AG09309 (cell line): ENCODE results near the gene EPG5.

Source experiments
- DNase-seq: peaks from one replicate; pipeline ENCODE4 v3.0.0-alpha.2; 2010; ENCODE audit warnings: low read depth
- H3K4me3 ChIP-seq: 2 replicates; pipeline ENCODE4 v1.5.1; 2011; ENCODE audit warnings: mild to moderate bottlenecking, low read depth, low read length, moderate library complexity; ENCODE audit not compliant: control insufficient read depth
- CTCF ChIP-seq: IDR thresholded peaks from 2 replicates; pipeline ENCODE4 v1.5.1; 2011; ENCODE audit warnings: mild to moderate bottlenecking, low read depth, low read length, inconsistent platforms; ENCODE audit not compliant: insufficient read depth, control insufficient read depth; ENCODE audit errors: missing control alignments

EPG5 gene

GRCh38 chr18:45926691-45927090, 40.4 kb downstream of the EPG5 start:
- DNase-seq: no peak
- no peak for TF ChIP-seq CTCF
- H3K4me3 ChIP-seq: no peak overlapping the region

DNA sequence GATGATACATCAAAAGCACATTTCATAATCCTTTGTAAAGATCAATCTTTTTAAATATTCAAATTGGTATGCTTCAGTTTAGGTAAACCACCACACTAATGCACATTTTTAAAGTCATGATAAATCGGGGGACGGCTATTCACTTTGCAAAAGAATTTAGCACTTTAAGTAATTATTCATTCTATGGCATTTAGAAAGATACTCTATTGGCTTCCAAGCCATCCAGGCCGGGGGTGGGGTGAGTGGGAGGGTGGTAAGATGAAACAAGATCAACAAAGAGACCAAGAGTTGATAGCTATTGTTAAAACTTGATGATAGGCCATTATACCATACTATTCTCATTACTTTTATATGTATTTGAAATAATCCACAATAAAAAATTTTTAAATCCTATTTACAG, 41.0 kb downstream of the EPG5 start:
- DNase-seq: no peak
- no peak overlapping the region for H3K4me3 ChIP-seq
- TF ChIP-seq CTCF: no peak

- no peak overlapping the region for H3K4me3 ChIP-seq
- TF ChIP-seq CTCF: no peak
- DNase-seq: no peak
Observed at GRCh38 chr18:45923138-45923537, 44.0 kb downstream of the EPG5 start.

DNA sequence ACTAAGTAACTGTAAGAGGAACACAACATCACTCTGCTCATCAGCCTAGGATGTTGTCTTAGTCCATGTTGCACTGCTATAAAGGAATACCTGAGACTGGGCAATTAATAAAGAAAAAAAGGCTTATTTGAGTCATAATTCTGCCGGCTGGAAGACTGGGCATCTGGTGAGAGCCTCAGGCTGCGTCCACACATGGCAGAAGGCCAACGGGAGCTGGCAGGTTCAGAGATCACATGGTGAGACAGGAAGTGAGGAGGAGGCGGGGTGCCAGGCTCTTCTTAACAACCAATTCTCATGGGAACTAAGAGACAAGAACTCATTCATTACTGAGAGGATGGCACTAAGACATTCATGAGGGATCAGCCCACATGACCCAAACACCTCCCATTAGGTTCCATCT, 46.8 kb downstream of the EPG5 start:
- DNase-seq: peak; percentile 73
- no peak overlapping the region for H3K4me3 ChIP-seq
- no peak for TF ChIP-seq CTCF

DNA sequence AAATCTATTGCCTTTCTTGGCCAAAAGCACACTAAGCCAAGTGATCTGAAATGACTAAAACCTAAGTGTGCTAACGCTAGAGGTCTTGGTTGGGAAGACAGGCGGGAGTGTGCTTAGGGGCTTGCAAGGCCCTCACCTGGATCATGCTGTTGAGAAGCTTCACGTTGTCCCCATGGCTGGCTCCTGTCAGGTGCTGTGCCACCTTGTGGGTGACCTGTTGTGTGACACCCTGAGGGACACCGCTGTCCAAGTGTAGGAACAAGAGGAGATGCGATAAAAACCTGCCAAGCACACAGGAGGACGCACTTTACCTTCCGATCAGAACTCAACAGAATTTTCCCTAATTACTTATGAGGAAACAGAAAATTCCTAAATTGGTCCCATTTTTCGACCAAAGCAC, 50.8 kb downstream of the EPG5 start:
- no peak for TF ChIP-seq CTCF
- no peak overlapping the region for H3K4me3 ChIP-seq
- no peak for DNase-seq

DNA sequence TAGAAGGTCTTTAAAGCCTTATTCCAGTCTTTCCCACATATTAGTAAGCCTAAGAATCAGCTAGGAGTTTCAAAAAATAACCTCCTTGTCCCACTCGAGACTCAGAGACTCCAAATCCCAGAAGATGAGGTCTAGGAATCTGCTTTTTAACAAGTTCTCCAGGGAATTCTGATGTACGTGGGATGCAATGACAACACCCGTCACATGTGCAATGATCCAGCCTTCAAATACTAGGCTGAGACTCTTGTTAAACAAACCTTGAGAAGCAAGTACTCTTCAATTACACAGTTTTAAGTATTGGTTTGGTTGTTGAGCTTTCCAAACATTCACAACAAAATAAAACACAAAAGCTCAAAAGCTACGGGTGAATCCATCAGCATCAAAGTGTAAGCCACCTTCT, 53.9 kb downstream of the EPG5 start:
- DNase-seq: no peak
- H3K4me3 ChIP-seq: no peak overlapping the region
- no peak for TF ChIP-seq CTCF

GRCh38 chr18:45910405-45911023, 56.6 kb downstream of the EPG5 start:
- TF ChIP-seq CTCF: peak; percentile 87
- no peak overlapping the region for H3K4me3 ChIP-seq
- DNase-seq: no peak
